Measurements from ENCODE around the gene PRDM2. TPM values are rescaled to one million over a fixed set of nuclear protein-coding genes. Genes with fewer than 3 reads are reported as not detected.

PRDM2 gene
- total RNA-seq, 1 donor from 2014 or later: 88.3 TPM

DNA sequence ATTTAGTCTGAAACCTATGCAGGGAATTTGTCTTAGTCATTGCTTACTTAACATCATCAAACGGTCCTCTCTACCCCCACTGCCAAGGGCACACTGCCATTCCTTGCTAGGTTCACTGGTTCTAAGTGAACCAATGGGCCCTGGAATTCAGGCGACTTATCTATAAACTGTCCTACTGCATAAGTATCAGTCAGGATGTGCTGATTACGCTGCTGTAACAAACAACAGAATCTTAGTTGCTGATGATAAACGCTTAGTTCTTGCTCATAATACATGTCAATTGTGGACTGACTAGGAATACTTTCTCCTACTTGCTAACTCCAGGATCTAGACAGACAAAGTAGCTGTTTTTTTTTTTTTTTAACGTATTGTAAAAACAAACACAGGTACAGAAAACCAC lies 136.1 kb downstream of the PRDM2 start:
- TF ChIP-seq, protein P1, sequence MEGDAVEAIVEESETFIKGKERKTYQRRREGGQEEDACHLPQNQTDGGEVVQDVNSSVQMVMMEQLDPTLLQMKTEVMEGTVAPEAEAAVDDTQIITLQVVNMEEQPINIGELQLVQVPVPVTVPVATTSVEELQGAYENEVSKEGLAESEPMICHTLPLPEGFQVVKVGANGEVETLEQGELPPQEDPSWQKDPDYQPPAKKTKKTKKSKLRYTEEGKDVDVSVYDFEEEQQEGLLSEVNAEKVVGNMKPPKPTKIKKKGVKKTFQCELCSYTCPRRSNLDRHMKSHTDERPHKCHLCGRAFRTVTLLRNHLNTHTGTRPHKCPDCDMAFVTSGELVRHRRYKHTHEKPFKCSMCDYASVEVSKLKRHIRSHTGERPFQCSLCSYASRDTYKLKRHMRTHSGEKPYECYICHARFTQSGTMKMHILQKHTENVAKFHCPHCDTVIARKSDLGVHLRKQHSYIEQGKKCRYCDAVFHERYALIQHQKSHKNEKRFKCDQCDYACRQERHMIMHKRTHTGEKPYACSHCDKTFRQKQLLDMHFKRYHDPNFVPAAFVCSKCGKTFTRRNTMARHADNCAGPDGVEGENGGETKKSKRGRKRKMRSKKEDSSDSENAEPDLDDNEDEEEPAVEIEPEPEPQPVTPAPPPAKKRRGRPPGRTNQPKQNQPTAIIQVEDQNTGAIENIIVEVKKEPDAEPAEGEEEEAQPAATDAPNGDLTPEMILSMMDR (IDR thresholded peaks at IDR 0.05; ENCODE audit: partially characterized antibody, unreplicated experiment): no peak
- no peak for DNase-seq
- H3K27ac Mint-ChIP-seq (ENCODE audit: unreplicated experiment): no peak overlapping the region
- no peaks in the 10 kb centered on the region for H3K27me3 Mint-ChIP-seq (ENCODE audit: unreplicated experiment)
- H3K4me3 Mint-ChIP-seq (ENCODE audit: unreplicated experiment): no peak overlapping the region
- H3K36me3 Mint-ChIP-seq (ENCODE audit: unreplicated experiment): no peaks in the 10 kb centered on the region
- peaks cover 1% of the 10 kb centered on the region for H3K4me1 Mint-ChIP-seq (ENCODE audit: low read depth, unreplicated experiment)
- H3K9me3 Mint-ChIP-seq (ENCODE audit: unreplicated experiment): peaks cover 2% of the 10 kb centered on the region

DNA sequence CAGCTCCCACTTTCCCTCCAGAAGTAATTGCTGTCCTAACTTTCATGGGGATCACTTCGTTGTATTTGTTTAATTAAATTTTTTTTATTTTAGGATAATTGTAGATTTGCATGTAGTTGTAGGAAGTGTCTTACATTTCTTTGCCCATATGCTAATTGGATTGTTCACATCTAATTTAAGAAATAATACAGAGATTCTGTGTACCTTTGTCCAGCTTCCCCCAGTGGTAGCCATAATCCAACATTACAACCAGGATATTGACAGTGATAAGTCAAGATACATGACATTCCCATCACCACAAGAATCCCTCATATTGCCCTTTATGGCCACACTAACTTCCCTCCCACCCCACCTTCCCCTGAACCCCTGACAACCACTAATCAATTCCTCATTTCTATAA lies 136.6 kb downstream of the PRDM2 start:
- no peak overlapping the region for H3K4me3 Mint-ChIP-seq (ENCODE audit: unreplicated experiment)
- no peaks in the 10 kb centered on the region for H3K36me3 Mint-ChIP-seq (ENCODE audit: unreplicated experiment)
- TF ChIP-seq, protein P1 (IDR thresholded peaks at IDR 0.05; ENCODE audit: partially characterized antibody, unreplicated experiment): no peak
- DNase-seq: no peak
- H3K4me1 Mint-ChIP-seq (ENCODE audit: low read depth, unreplicated experiment): peaks cover 1% of the 10 kb centered on the region
- no peak overlapping the region for H3K27ac Mint-ChIP-seq (ENCODE audit: unreplicated experiment)
- H3K27me3 Mint-ChIP-seq (ENCODE audit: unreplicated experiment): no peaks in the 10 kb centered on the region
- H3K9me3 Mint-ChIP-seq (ENCODE audit: unreplicated experiment): peaks cover 2% of the 10 kb centered on the region

GRCh38 chr1:13838236-13838635 lies 138.2 kb downstream of the PRDM2 start:
- Mint-ChIP-seq H3K9me3 (ENCODE audit: unreplicated experiment) (peaks cover 2% of the 10 kb centered on the region), H3K27ac (ENCODE audit: unreplicated experiment) (no peak overlapping the region), H3K4me3 (ENCODE audit: unreplicated experiment) (no peak overlapping the region), H3K27me3 (ENCODE audit: unreplicated experiment) (no peaks in the 10 kb centered on the region), H3K4me1 (ENCODE audit: low read depth, unreplicated experiment) (peaks cover 1% of the 10 kb centered on the region), H3K36me3 (ENCODE audit: unreplicated experiment) (no peaks in the 10 kb centered on the region)
- no peak for DNase-seq
- TF ChIP-seq, protein P1 (IDR thresholded peaks at IDR 0.05; ENCODE audit: partially characterized antibody, unreplicated experiment): no peak

- no peak for DNase-seq
- Mint-ChIP-seq H3K4me3 (ENCODE audit: unreplicated experiment) (no peak overlapping the region), H3K27ac (ENCODE audit: unreplicated experiment) (no peak overlapping the region), H3K4me1 (ENCODE audit: low read depth, unreplicated experiment) (peaks cover 1% of the 10 kb centered on the region), H3K36me3 (ENCODE audit: unreplicated experiment) (no peaks in the 10 kb centered on the region), H3K27me3 (ENCODE audit: unreplicated experiment) (no peaks in the 10 kb centered on the region), H3K9me3 (ENCODE audit: unreplicated experiment) (peaks cover 2% of the 10 kb centered on the region)
- TF ChIP-seq, protein P1 (IDR thresholded peaks at IDR 0.05; ENCODE audit: partially characterized antibody, unreplicated experiment): no peak
Measured at GRCh38 chr1:13842497-13842896, 142.5 kb downstream of the PRDM2 start.

DNA sequence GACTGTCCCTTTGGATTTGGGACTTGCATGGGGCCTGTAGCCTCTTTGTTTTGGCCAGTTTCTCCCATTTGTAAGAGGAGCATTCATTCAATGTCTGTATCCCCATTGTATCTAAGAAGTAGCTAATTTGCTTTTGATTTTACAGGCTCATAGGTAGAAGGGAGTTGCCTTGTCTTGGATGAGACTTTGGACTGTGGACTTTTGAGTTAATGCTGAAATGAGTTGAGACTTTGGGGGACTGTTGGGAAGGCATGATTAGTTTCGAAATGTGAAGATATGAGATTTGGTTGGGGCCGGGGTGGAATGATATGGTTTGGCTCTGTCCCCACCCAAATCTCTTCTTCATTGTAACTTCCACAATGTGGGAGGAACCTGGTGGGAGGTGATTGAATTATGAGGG lies 151.7 kb downstream of the PRDM2 start:
- Mint-ChIP-seq H3K4me3 (ENCODE audit: unreplicated experiment) (no peak overlapping the region), H3K36me3 (ENCODE audit: unreplicated experiment) (peaks cover 25% of the 10 kb centered on the region), H3K27ac (ENCODE audit: unreplicated experiment) (no peak overlapping the region), H3K4me1 (ENCODE audit: low read depth, unreplicated experiment) (no peaks in the 10 kb centered on the region), H3K9me3 (ENCODE audit: unreplicated experiment) (peaks cover 10% of the 10 kb centered on the region), H3K27me3 (ENCODE audit: unreplicated experiment) (peaks cover 5% of the 10 kb centered on the region)
- no peak for DNase-seq
- TF ChIP-seq, protein P1 (IDR thresholded peaks at IDR 0.05; ENCODE audit: partially characterized antibody, unreplicated experiment): no peak

All from glutamatergic neuron (in vitro differentiated cells).